HG03095 (cell line): ENCODE results near the gene TAL2.

Source experiments
- ATAC-seq: cut with Tn5 transposase; IDR thresholded peaks from one replicate; pipeline ENCODE4 v1.9.1; 2021; ENCODE audit warnings: moderate library complexity; ENCODE audit not compliant: unreplicated experiment

TAL2 gene

GRCh38 chr9:105662184-105663104 lies at the start of gene TAL2:
Gene TAL2 (plus strand): TSS chr9:105662457. CDS start chr9:105662497, 40 bp downstream.
- peak; percentile 87 for ATAC-seq

- no peak for ATAC-seq
These were observed 41.3 kb upstream of the TAL2 start for GRCh38 chr9:105621001-105621400.

GRCh38 chr9:105625088-105625487 lies 37.2 kb upstream of the TAL2 start:
- no peak for ATAC-seq

- no peak for ATAC-seq
These were observed 29.4 kb upstream of the TAL2 start for GRCh38 chr9:105632807-105633206.

- no peak for ATAC-seq
These were observed 28.8 kb upstream of the TAL2 start for GRCh38 chr9:105633411-105633810.

GRCh38 chr9:105636331-105636730 lies 25.9 kb upstream of the TAL2 start:
- ATAC-seq: no peak

- no peak for ATAC-seq
These were observed 24.4 kb upstream of the TAL2 start for GRCh38 chr9:105637787-105638395.

- ATAC-seq: no peak
These were observed 22.3 kb upstream of the TAL2 start for GRCh38 chr9:105639936-105640335.

- no peak for ATAC-seq
These were observed 18.5 kb upstream of the TAL2 start for GRCh38 chr9:105643795-105644194.

GRCh38 chr9:105646879-105647594 lies 15.2 kb upstream of the TAL2 start:
- no peak for ATAC-seq

- ATAC-seq: no peak
These were observed 14.5 kb upstream of the TAL2 start for GRCh38 chr9:105647595-105648349.

GRCh38 chr9:105651806-105652205 lies 10.5 kb upstream of the TAL2 start:
- ATAC-seq: no peak

GRCh38 chr9:105656131-105656921 lies 5.9 kb upstream of the TAL2 start:
- peak; percentile 66 for ATAC-seq

GRCh38 chr9:105658351-105658750 lies 3.9 kb upstream of the TAL2 start:
- ATAC-seq: no peak

- no peak for ATAC-seq
These were observed 1.2 kb upstream of the TAL2 start for GRCh38 chr9:105661011-105661410.

GRCh38 chr9:105663914-105664313 lies 1.7 kb downstream of the TAL2 start:
- ATAC-seq: no peak

- no peak for ATAC-seq
These were observed 5.6 kb downstream of the TAL2 start for GRCh38 chr9:105667867-105668266.

- ATAC-seq: no peak
These were observed 8.1 kb downstream of the TAL2 start for GRCh38 chr9:105670315-105670714.

GRCh38 chr9:105670775-105671174 lies 8.5 kb downstream of the TAL2 start:
- ATAC-seq: no peak

- ATAC-seq: no peak
These were observed 10.5 kb downstream of the TAL2 start for GRCh38 chr9:105672711-105673234.
